Endothelial cell of umbilical vein (primary cell): ENCODE data around the gene PKD1. TPM values are rescaled to one million over a fixed set of nuclear protein-coding genes. Genes with fewer than 3 reads are reported as not detected.

Source experiments
- BruUV-seq: library from RNA; stranded (reverse); fragments of 400-500 nt; replicated peaks from 2 replicates; lab custom pipeline; 2021; lab: Mats Ljungman, UMichigan
- CTCF ChIA-PET: fragments of 300-600, 350-600 bp; sonication (Branson Sonifier 250); formaldehyde crosslinking; loops from one replicate; lab custom pipeline; 2021; ENCODE audit warnings: antibody characterized with exemption, inconsistent platforms; lab: Charles Lee
- POLR2A ChIA-PET: fragments of 300-600, 350-600 bp; sonication (Branson Sonifier 250); formaldehyde crosslinking; loops from one replicate; lab custom pipeline; 2021; ENCODE audit warnings: antibody characterized with exemption, inconsistent platforms; lab: Charles Lee
- DNase-seq: peaks from one replicate; pipeline ENCODE4 v3.0.0-alpha.2; 2011; ENCODE audit warnings: low read depth, low spot score
- FAIRE-seq: peaks from 2 replicates; lab custom pipeline; 2011; peaks lifted over from hg19 to GRCh38; lab: Jason Lieb, UNC
- H2AFZ ChIP-seq: 2 replicates; pipeline ENCODE4 v1.6.0; 2012; ENCODE audit warnings: low read depth, low read length, control low read depth, inconsistent platforms
- H3K27ac ChIP-seq: 2 replicates; pipeline ENCODE4 v1.5.1; 2011; ENCODE audit warnings: low read depth, mild to moderate bottlenecking, control low read depth, low read length, moderate library complexity; ENCODE audit not compliant: insufficient read depth
- H3K27me3 ChIP-seq, 2 experiments: 2 replicates each; pipeline versions ENCODE4 v1.6.0 to v1.6.1; 2011; ENCODE audit warnings: low read length in 2 of 2, mixed read lengths in 1 of 2; ENCODE audit not compliant: control insufficient read depth in 2 of 2, insufficient read depth in 2 of 2
- H3K36me3 ChIP-seq, 2 experiments: 2 replicates in 1 of 2; 3 replicates in 1 of 2; pipeline ENCODE4 v1.5.1; 2011; ENCODE audit warnings: low read length in 2 of 2, mild to moderate bottlenecking in 1 of 2, moderate library complexity in 1 of 2; ENCODE audit not compliant: control insufficient read depth in 2 of 2, insufficient read depth in 2 of 2; ENCODE audit errors: extremely low read depth in 1 of 2
- H3K4me1 ChIP-seq: 3 replicates; pipeline ENCODE4 v1.5.1; 2011; ENCODE audit warnings: mild to moderate bottlenecking, low read length; ENCODE audit not compliant: control insufficient read depth, insufficient read depth; ENCODE audit errors: extremely low read depth
- H3K4me2 ChIP-seq: 2 replicates; pipeline ENCODE4 v1.6.1; 2011; ENCODE audit warnings: low read length, control low read depth, mixed read lengths; ENCODE audit not compliant: insufficient read depth
- H3K4me3 ChIP-seq, 3 experiments: fragments of 200-600 bp in 1 of 3; sonication (generic), shearing (Covaris generic) in 1 of 3; replicated peaks in 1 of 3; 2 replicates each; pipeline ENCODE4 v1.5.1; 2011 to 2016; ENCODE audit warnings: control low read depth in 3 of 3, low read length in 3 of 3, mild to moderate bottlenecking in 2 of 3, inconsistent platforms in 1 of 3, low read depth in 1 of 3, moderate library complexity in 1 of 3; ENCODE audit not compliant: insufficient read depth in 1 of 3
- H3K79me2 ChIP-seq: 2 replicates; pipeline ENCODE4 v1.6.0; 2012; ENCODE audit warnings: low read length, inconsistent platforms; ENCODE audit not compliant: control insufficient read depth, insufficient read depth
- H3K9ac ChIP-seq: replicated peaks from 2 replicates; pipeline ENCODE3; 2011; ENCODE audit warnings: low read length, control low read depth; ENCODE audit not compliant: insufficient read depth; ENCODE audit errors: extremely low read depth
- H3K9me1 ChIP-seq: replicated peaks from 3 replicates; pipeline ENCODE4 v1.6.0; 2011; ENCODE audit warnings: mild to moderate bottlenecking, low read length; ENCODE audit not compliant: control insufficient read depth, insufficient read depth; ENCODE audit errors: extremely low read depth
- H3K9me3 ChIP-seq: replicated peaks from 2 replicates; pipeline ENCODE4 v1.5.1; 2012; ENCODE audit warnings: low read length, inconsistent platforms; ENCODE audit not compliant: control insufficient read depth, insufficient read depth
- H4K20me1 ChIP-seq: replicated peaks from 2 replicates; pipeline ENCODE3; 2011; ENCODE audit warnings: mild to moderate bottlenecking, low read length; ENCODE audit not compliant: control insufficient read depth, insufficient read depth; ENCODE audit errors: extremely low read depth
- EZH2 ChIP-seq: IDR thresholded peaks from 2 replicates; pipeline ENCODE4 v1.6.1; 2012; ENCODE audit warnings: borderline replicate concordance, low read depth, mild to moderate bottlenecking, moderate library complexity, low read length, inconsistent platforms; ENCODE audit not compliant: severe bottlenecking
- FOS ChIP-seq: IDR thresholded peaks from 2 replicates; pipeline ENCODE4 v1.6.1; 2011; ENCODE audit warnings: mild to moderate bottlenecking, low read length, moderate library complexity, borderline replicate concordance; ENCODE audit not compliant: insufficient read depth
- GATA2 ChIP-seq: IDR thresholded peaks from 2 replicates; pipeline ENCODE4 v1.7.0; 2011; ENCODE audit warnings: low read depth, mild to moderate bottlenecking, moderate library complexity, mixed read lengths, low read length; ENCODE audit not compliant: insufficient read length, insufficient read depth
- JUN ChIP-seq: IDR thresholded peaks from 2 replicates; pipeline ENCODE4 v1.6.1; 2011; ENCODE audit warnings: borderline replicate concordance, low read depth; ENCODE audit not compliant: insufficient read length, insufficient read depth
- MAX ChIP-seq: IDR thresholded peaks from 2 replicates; pipeline ENCODE4 v1.6.1; 2011; ENCODE audit not compliant: insufficient read depth, insufficient read length
- MYC ChIP-seq: IDR thresholded peaks from one replicate; pipeline ENCODE4 v1.6.1; 2011; ENCODE audit warnings: mild to moderate bottlenecking, low read depth, low read length
- POLR2A ChIP-seq: IDR thresholded peaks from 2 replicates; pipeline ENCODE4 v1.6.1; 2012; ENCODE audit warnings: low read depth, mild to moderate bottlenecking, control low read depth, low read length
- POLR2AphosphoS5 ChIP-seq: IDR thresholded peaks from 2 replicates; pipeline ENCODE4 v1.6.1; 2012; ENCODE audit warnings: low read depth, mild to moderate bottlenecking, control low read depth, low read length, moderate library complexity; ENCODE audit not compliant: insufficient read depth
- dilution Hi-C: fragments of 300-500 bp; cut with MboI; formaldehyde crosslinking; loops from one replicate; pipeline ENCODE4 v1.15.0; 2019; ENCODE audit warnings: low sequenced_read_pairs; ENCODE audit not compliant: extremely low pct_ligation_motif_present
- intact Hi-C: fragments of 100-400 bp; cut with micrococcal nuclease; formaldehyde crosslinking; loops from one replicate; pipeline ENCODE4 v1.10.0; 2022
- polyA plus RNA-seq, 4 experiments: library from polyadenylated mRNA; depleted of rRNA in 3 of 4; stranded (reverse) in 3 of 4; unstranded in 1 of 4; fragments of >200 nt; gene quantifications; 2 replicates each; pipeline versions ENCODE4 v1.2.1 to v1.2.3, GENCODE V29; 2011 to 2012; ENCODE audit warnings: missing spikeins in 1 of 4
- total RNA-seq: library from RNA; stranded (reverse); gene quantifications from 2 replicates; pipeline ENCODE4 v1.2.3, GENCODE V29; 2021
- TF ChIP-seq, protein P1 (sequence below), 2 donors: IDR thresholded peaks; 1 replicate in 1 of 2; 2 replicates in 1 of 2; pipeline ENCODE4 v1.5.1; 2011; ENCODE audit warnings: low read length in 2 of 2, mild to moderate bottlenecking in 2 of 2, moderate library complexity in 2 of 2, control low read depth in 1 of 2, inconsistent platforms in 1 of 2, low read depth in 1 of 2; ENCODE audit not compliant: insufficient read depth in 1 of 2; ENCODE audit errors: extremely low read depth in 1 of 2

PKD1 gene
- total and polyA plus RNA-seq, 2 donors (not counting 3 experiments of a cell fraction or from before 2014, with no cell fraction given) = 52.5 to 102 TPM

GRCh38 chr16:2061526-2061925, 74.2 kb downstream of the PKD1 start:
- ChIA-PET CTCF (interaction anchor here (1.3 kb wide), 1 partner anchor 39 kb away, joined by 3 read pairs; no protein-coding TSS in a partner anchor), POLR2A (no interaction called here)
- peaks cover 0 to 55% of the 10 kb centered on the region in 2 experiments for H3K36me3 ChIP-seq

More at GRCh38 chr16:2061526-2061925, 74.2 kb downstream of the PKD1 start:
- Histone ChIP-seq H3K4me3 (no peak overlapping the region), H3K4me1 (no peaks in the 10 kb centered on the region), H3K9me1 (no peaks in the 10 kb centered on the region), H3K27me3 (no peaks in the 10 kb centered on the region), H2AFZ (no peak overlapping the region), H4K20me1 (no peaks in the 10 kb centered on the region), H3K9me3 (no peaks in the 10 kb centered on the region), H3K4me2 (no peak overlapping the region), H3K79me2 (no peaks in the 10 kb centered on the region), H3K9ac (no peak overlapping the region), H3K27ac (no peak overlapping the region)
- dilution Hi-C loops = no loop called here
- BruUV-seq = no TSS peak
- intact Hi-C loops = no loop called here
- FAIRE-seq (no peak), DNase-seq (no peak)
- TF ChIP-seq FOS = no peak
- TF ChIP-seq POLR2A = no peak
- no peak for TF ChIP-seq MAX
- no peak for TF ChIP-seq EZH2
- TF ChIP-seq, protein P1, sequence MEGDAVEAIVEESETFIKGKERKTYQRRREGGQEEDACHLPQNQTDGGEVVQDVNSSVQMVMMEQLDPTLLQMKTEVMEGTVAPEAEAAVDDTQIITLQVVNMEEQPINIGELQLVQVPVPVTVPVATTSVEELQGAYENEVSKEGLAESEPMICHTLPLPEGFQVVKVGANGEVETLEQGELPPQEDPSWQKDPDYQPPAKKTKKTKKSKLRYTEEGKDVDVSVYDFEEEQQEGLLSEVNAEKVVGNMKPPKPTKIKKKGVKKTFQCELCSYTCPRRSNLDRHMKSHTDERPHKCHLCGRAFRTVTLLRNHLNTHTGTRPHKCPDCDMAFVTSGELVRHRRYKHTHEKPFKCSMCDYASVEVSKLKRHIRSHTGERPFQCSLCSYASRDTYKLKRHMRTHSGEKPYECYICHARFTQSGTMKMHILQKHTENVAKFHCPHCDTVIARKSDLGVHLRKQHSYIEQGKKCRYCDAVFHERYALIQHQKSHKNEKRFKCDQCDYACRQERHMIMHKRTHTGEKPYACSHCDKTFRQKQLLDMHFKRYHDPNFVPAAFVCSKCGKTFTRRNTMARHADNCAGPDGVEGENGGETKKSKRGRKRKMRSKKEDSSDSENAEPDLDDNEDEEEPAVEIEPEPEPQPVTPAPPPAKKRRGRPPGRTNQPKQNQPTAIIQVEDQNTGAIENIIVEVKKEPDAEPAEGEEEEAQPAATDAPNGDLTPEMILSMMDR (IDR thresholded peaks at IDR 0.05; ENCODE audit: extremely low read depth in 1 of 2, insufficient read depth in 1 of 2, low read depth in 1 of 2, low read length in 2 of 2) = no peak
- no peak for TF ChIP-seq GATA2
- no peak for TF ChIP-seq JUN
- no peak for TF ChIP-seq POLR2AphosphoS5
- no peak for TF ChIP-seq MYC
